NK-92 treated with Interleukin-12 subunit alpha and Interleukin-12 subunit beta, amount 100 ng/mL, for 24 hours (cell line): ENCODE results near the gene IP6K3.

Experiments used
- DNase-seq: peaks from one replicate; lab custom pipeline; 2025; lab: John Stamatoyannopoulos, UW

Gene IP6K3

GRCh38 chr6:33704215-33705066 lies 42.3 kb downstream of the IP6K3 start:
- no peak for DNase-seq

- DNase-seq, result no peak
These were observed 44.2 kb downstream of the IP6K3 start for GRCh38 chr6:33702345-33702977.

GRCh38 chr6:33700391-33701050 lies 46.2 kb downstream of the IP6K3 start:
- no peak for DNase-seq

- DNase-seq, result no peak
These were observed 47.0 kb downstream of the IP6K3 start for GRCh38 chr6:33699739-33700138.

- DNase-seq, result no peak
These were observed 47.6 kb downstream of the IP6K3 start for GRCh38 chr6:33699131-33699530.

- no peak for DNase-seq
These were observed 48.2 kb downstream of the IP6K3 start for GRCh38 chr6:33698494-33698893.

- no peak for DNase-seq
These were observed 48.9 kb downstream of the IP6K3 start for GRCh38 chr6:33697845-33698244.

- DNase-seq, result no peak
These were observed 49.9 kb downstream of the IP6K3 start for GRCh38 chr6:33696548-33697518.

GRCh38 chr6:33696076-33696475 lies 50.6 kb downstream of the IP6K3 start:
- DNase-seq, result no peak

- DNase-seq, result no peak
These were observed 51.2 kb downstream of the IP6K3 start for GRCh38 chr6:33695451-33695887.

- no peak for DNase-seq
These were observed 51.7 kb downstream of the IP6K3 start for GRCh38 chr6:33694977-33695376.

- DNase-seq, result no peak
These were observed 52.2 kb downstream of the IP6K3 start for GRCh38 chr6:33694401-33694931.

GRCh38 chr6:33693186-33694105 lies 53.3 kb downstream of the IP6K3 start:
- no peak for DNase-seq

- no peak for DNase-seq
These were observed 53.9 kb downstream of the IP6K3 start for GRCh38 chr6:33692760-33693158.

- DNase-seq, result no peak
These were observed 54.5 kb downstream of the IP6K3 start for GRCh38 chr6:33692078-33692759.

- DNase-seq, result no peak
These were observed 55.1 kb downstream of the IP6K3 start for GRCh38 chr6:33691456-33692077.

GRCh38 chr6:33690766-33691165 lies 55.9 kb downstream of the IP6K3 start:
- DNase-seq, result no peak

- DNase-seq, result no peak
These were observed 56.8 kb downstream of the IP6K3 start for GRCh38 chr6:33689879-33690278.

GRCh38 chr6:33689148-33689494 lies 57.6 kb downstream of the IP6K3 start:
- no peak for DNase-seq
